ENCODE results near the gene RPS16. TPM values are rescaled to one million over a fixed set of nuclear protein-coding genes. Genes with fewer than 3 reads are reported as not detected.
A peak's percentile ranks its signal among the peaks of the same experiment; 100 is the strongest.

Gene RPS16
- polyA plus RNA-seq, 3 donors: 689 to 2,619 (median 1,038) TPM

DNA sequence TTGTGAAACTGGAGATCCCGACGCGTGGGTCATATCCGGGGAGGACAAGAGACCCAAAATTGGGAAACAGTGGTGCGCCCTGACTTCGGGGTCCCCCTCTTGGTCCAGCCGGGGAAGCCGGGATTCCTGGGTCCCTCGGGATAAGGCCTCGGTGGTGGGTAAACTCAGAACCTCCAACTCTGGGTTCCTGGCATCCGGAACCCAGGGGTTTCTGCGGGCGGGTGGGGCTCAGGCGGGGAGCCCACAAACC is 28.4 kb downstream of the RPS16 start:
- H3K4me1 ChIP-seq (ENCODE audit: control insufficient read depth in 1 of 2, insufficient read depth in 2 of 2, low read length in 2 of 2): peaks cover 44 to 45% of the 10 kb centered on the region in 2 donors
- H4K20me1 ChIP-seq (ENCODE audit: insufficient read depth, low read length): peaks cover 54% of the 10 kb centered on the region
- H2AFZ ChIP-seq (ENCODE audit: insufficient read depth, low read depth, low read length, poor library complexity, severe bottlenecking): no peak overlapping the region
- peak overlapping the region; percentile 89 to 96 (median 91) for H3K4me3 ChIP-seq (replicated peaks in 1 of 3; ENCODE audit: low read depth in 2 of 3, low read length in 3 of 3)
- H3K9me3 ChIP-seq (replicated peaks in 1 of 2; ENCODE audit: control insufficient read depth in 1 of 2, insufficient read depth in 1 of 2, low read length in 2 of 2): no peaks in the 10 kb centered on the region
- TF ChIP-seq, protein P1, sequence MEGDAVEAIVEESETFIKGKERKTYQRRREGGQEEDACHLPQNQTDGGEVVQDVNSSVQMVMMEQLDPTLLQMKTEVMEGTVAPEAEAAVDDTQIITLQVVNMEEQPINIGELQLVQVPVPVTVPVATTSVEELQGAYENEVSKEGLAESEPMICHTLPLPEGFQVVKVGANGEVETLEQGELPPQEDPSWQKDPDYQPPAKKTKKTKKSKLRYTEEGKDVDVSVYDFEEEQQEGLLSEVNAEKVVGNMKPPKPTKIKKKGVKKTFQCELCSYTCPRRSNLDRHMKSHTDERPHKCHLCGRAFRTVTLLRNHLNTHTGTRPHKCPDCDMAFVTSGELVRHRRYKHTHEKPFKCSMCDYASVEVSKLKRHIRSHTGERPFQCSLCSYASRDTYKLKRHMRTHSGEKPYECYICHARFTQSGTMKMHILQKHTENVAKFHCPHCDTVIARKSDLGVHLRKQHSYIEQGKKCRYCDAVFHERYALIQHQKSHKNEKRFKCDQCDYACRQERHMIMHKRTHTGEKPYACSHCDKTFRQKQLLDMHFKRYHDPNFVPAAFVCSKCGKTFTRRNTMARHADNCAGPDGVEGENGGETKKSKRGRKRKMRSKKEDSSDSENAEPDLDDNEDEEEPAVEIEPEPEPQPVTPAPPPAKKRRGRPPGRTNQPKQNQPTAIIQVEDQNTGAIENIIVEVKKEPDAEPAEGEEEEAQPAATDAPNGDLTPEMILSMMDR (IDR thresholded peaks at IDR 0.05): no peak
- under 1% methylated on average over 14 of the region's 14 CpGs for WGBS (ENCODE audit: insufficient coverage)
- peaks cover 88% of the 10 kb centered on the region for H3K79me2 ChIP-seq (ENCODE audit: insufficient read depth, low read length)
- peak overlapping the region; percentile 100 for H3K9ac ChIP-seq (ENCODE audit: insufficient read depth, low read length, poor library complexity, severe bottlenecking)
- H3K9me3 Mint-ChIP-seq: peaks cover 4 to 27% (median 18%) of the 10 kb centered on the region in 7 donors
- H3K4me1 Mint-ChIP-seq: peaks cover 34% of the 10 kb centered on the region
- peak overlapping the region; percentile 98 to 99 for H3K27ac ChIP-seq (ENCODE audit: low read depth in 1 of 2, low read length in 2 of 2)
- peak overlapping the region; percentile 96 to 100 (median 99) for H3K27ac Mint-ChIP-seq
- peak overlapping the region; percentile 83 for H3K4me2 ChIP-seq (replicated peaks; ENCODE audit: extremely low read depth, low read length, poor library complexity, severe bottlenecking)
- DNase-seq: no peak
- peaks cover 32 to 46% of the 10 kb centered on the region in 2 donors for H3K36me3 Mint-ChIP-seq
- intact Hi-C loops (cut with micrococcal nuclease): no loop called here
- no peaks in the 10 kb centered on the region for H3K27me3 ChIP-seq (ENCODE audit: control insufficient read depth in 2 of 2, insufficient read depth in 2 of 2, low read length in 2 of 2)
- peaks cover 0 to 31% (median 5%) of the 10 kb centered on the region in 3 donors for H3K27me3 Mint-ChIP-seq (ENCODE audit: low read depth in 3 of 3)
- H3K36me3 ChIP-seq (replicated peaks in 1 of 2; ENCODE audit: control insufficient read depth in 1 of 2, insufficient read depth in 2 of 2, low read length in 2 of 2): peaks cover 23% of the 10 kb centered on the region in 2 donors
- H3K4me3 Mint-ChIP-seq: peak overlapping the region; percentile 96 to 99

DNA sequence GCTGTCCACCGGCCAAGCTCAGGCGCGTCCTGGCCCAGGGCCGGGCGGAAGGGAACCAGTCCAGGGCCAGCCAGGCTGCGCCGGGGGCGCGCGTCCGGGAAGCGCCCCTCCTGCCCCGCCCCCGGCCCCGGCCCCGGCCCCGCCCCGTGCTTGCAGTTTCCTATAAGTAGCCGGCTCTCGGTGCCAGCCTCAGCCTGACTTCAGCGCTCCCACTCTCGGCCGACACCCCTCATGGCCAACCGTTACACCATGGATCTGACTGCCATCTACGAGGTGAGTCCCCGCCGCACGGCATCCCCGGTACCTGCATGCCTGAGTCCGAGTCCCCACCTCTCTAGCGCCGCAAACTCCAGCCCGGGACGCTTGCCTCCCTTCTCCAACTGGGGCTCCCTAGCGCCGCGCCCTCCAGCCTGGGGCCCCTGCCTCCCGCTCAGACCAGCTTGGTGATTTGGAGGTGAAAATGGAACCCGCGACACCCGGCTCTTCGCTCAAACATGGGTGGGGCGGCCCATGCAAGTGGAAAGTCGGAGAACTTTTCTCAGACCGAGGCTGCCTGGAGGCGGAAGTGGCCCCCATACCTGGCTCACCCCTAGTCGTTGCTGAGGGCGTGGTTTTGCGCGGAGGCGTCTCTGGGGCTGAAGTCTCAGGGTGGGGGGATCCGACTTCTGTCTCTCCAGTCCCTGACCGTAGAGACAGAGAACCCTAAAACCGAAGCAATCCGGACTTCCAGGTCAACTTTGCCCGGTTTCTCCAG is 28.9 kb downstream of the RPS16 start, which contains the start of gene ZFP36:
Gene ZFP36 (plus strand): TSS at position 192 of the 754 bp plus-strand sequence. CDS start 58 bp downstream, at position 250.
- peaks cover 0 to 28% (median 5%) of the 10 kb centered on the region in 3 donors for H3K27me3 Mint-ChIP-seq (ENCODE audit: low read depth in 3 of 3)
- peaks cover 32 to 47% of the 10 kb centered on the region in 2 donors for H3K36me3 Mint-ChIP-seq
- under 1% methylated on average over 52 of the region's 56 CpGs for WGBS (ENCODE audit: insufficient coverage)
- H3K9me3 Mint-ChIP-seq: peaks cover 4 to 27% (median 18%) of the 10 kb centered on the region in 7 donors
- peak within 1 kb of the TSS; percentile 89 to 96 (median 91) for H3K4me3 ChIP-seq (replicated peaks in 1 of 3; ENCODE audit: low read depth in 2 of 3, low read length in 3 of 3)
- H3K9ac ChIP-seq (ENCODE audit: insufficient read depth, low read length, poor library complexity, severe bottlenecking): peak within 1 kb of the TSS; percentile 100
- peak; percentile 85 to 98 (median 90) for DNase-seq
- H3K9me3 ChIP-seq (replicated peaks in 1 of 2; ENCODE audit: control insufficient read depth in 1 of 2, insufficient read depth in 1 of 2, low read length in 2 of 2): no peaks in the 10 kb centered on the region
- intact Hi-C loops (cut with micrococcal nuclease): loop anchor here in 1 of 2 donors (1.0 kb wide), 1 partner anchor 9 kb away; no protein-coding TSS in a partner anchor
- H4K20me1 ChIP-seq (ENCODE audit: insufficient read depth, low read length): peaks cover 54% of the 10 kb centered on the region
- H3K79me2 ChIP-seq (ENCODE audit: insufficient read depth, low read length): peaks cover 93% of the 10 kb centered on the region
- TF ChIP-seq, protein P1 (IDR thresholded peaks at IDR 0.05): no peak
- peak within 1 kb of the TSS; percentile 98 to 100 (median 100) for H3K27ac Mint-ChIP-seq
- peaks cover 49 to 50% of the 10 kb centered on the region in 2 donors for H3K4me1 ChIP-seq (ENCODE audit: control insufficient read depth in 1 of 2, insufficient read depth in 2 of 2, low read length in 2 of 2)
- peak within 1 kb of the TSS; percentile 98 to 99 for H3K27ac ChIP-seq (ENCODE audit: low read depth in 1 of 2, low read length in 2 of 2)
- peaks cover 23% of the 10 kb centered on the region in 2 donors for H3K36me3 ChIP-seq (replicated peaks in 1 of 2; ENCODE audit: control insufficient read depth in 1 of 2, insufficient read depth in 2 of 2, low read length in 2 of 2)
- no peak within 1 kb of the TSS for H2AFZ ChIP-seq (ENCODE audit: insufficient read depth, low read depth, low read length, poor library complexity, severe bottlenecking)
- peak within 1 kb of the TSS; percentile 99 to 100 for H3K4me3 Mint-ChIP-seq
- H3K27me3 ChIP-seq (ENCODE audit: control insufficient read depth in 2 of 2, insufficient read depth in 2 of 2, low read length in 2 of 2): no peaks in the 10 kb centered on the region
- H3K4me2 ChIP-seq (replicated peaks; ENCODE audit: extremely low read depth, low read length, poor library complexity, severe bottlenecking): peak within 1 kb of the TSS; percentile 86
- H3K4me1 Mint-ChIP-seq: peaks cover 39% of the 10 kb centered on the region
